Measurements from ENCODE around the gene OTUD5.

Gene OTUD5

DNA sequence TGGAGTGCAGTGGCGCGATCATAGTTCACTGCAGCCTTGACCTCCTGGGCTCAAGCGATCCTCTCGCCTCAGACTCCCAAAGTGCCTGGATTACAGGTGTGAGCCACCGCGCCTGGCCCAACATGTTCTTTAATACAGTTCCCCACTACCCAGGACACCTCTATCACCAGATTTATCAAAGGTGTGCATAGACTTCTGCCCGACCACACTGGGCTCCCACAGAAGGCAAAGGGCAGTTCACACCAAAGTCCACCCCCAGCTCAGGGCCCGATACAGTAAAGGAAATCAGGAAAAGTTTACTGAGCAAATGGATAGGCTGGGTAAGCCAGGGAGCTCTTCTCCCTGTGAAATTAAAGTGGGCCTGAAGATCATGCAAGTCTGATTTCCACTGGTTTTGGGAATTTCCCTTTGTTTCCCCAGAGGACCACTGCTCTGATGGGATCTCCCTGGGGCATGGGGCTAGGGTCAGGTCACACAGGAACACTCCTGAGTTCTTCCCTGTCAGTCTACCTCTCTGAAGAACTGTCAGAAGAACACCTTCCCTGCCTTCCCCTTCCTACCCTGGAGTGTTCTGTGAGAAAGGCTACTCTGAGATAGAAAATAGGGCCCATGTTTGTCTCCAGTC is 20.9 kb downstream of the OTUD5 start:
- Histone ChIP-seq H3K4me1 (ENCODE audit: control insufficient read depth, insufficient read depth, low read length, poor library complexity, severe bottlenecking) (no peaks in the 10 kb centered on the region), H3K9me3 (ENCODE audit: control insufficient read depth, low read length) (no peaks in the 10 kb centered on the region), H3K4me3 (ENCODE audit: extremely low read depth, insufficient read depth, low read length, poor library complexity, severe bottlenecking) (no peak overlapping the region), H3K27ac (ENCODE audit: low read depth, low read length, severe bottlenecking) (no peak overlapping the region), H3K36me3 (ENCODE audit: control insufficient read depth, insufficient read depth, low read length) (peaks cover 52% of the 10 kb centered on the region)
- 95 to 100% methylated on average over 4 to 6 of the region's 8 CpGs for WGBS, 2 experiments (ENCODE audit: insufficient coverage in 2 of 2)

GRCh38 chrX:48935301-48935670 is 22.1 kb downstream of the OTUD5 start:
- no CpG with 5 or more reads among the region's 1 CpG for WGBS, 2 experiments (ENCODE audit: insufficient coverage in 2 of 2)
- H3K9me3 ChIP-seq (ENCODE audit: control insufficient read depth, low read length), result no peaks in the 10 kb centered on the region
- peaks cover 49% of the 10 kb centered on the region for H3K36me3 ChIP-seq (ENCODE audit: control insufficient read depth, insufficient read depth, low read length)
- H3K4me3 ChIP-seq (ENCODE audit: extremely low read depth, insufficient read depth, low read length, poor library complexity, severe bottlenecking), result no peak overlapping the region
- H3K27ac ChIP-seq (ENCODE audit: low read depth, low read length, severe bottlenecking), result no peak overlapping the region
- no peaks in the 10 kb centered on the region for H3K4me1 ChIP-seq (ENCODE audit: control insufficient read depth, insufficient read depth, low read length, poor library complexity, severe bottlenecking)

- H3K4me1 ChIP-seq (ENCODE audit: control insufficient read depth, insufficient read depth, low read length, poor library complexity, severe bottlenecking), result no peaks in the 10 kb centered on the region
- no peak overlapping the region for H3K27ac ChIP-seq (ENCODE audit: low read depth, low read length, severe bottlenecking)
- WGBS, 2 experiments (ENCODE audit: insufficient coverage in 2 of 2), result 76% methylated on average over 2 of the region's 7 CpGs; no CpG with 5 or more reads in 1 of the 2 experiments
- peaks cover 47% of the 10 kb centered on the region for H3K36me3 ChIP-seq (ENCODE audit: control insufficient read depth, insufficient read depth, low read length)
- H3K4me3 ChIP-seq (ENCODE audit: extremely low read depth, insufficient read depth, low read length, poor library complexity, severe bottlenecking), result no peak overlapping the region
- no peaks in the 10 kb centered on the region for H3K9me3 ChIP-seq (ENCODE audit: control insufficient read depth, low read length)
Observed at GRCh38 chrX:48934581-48935300, 22.7 kb downstream of the OTUD5 start.

- no peak overlapping the region for H3K27ac ChIP-seq (ENCODE audit: low read depth, low read length, severe bottlenecking)
- WGBS, 2 experiments (ENCODE audit: insufficient coverage in 2 of 2), result 100% methylated on average over 1 of the region's 2 CpGs
- no peak overlapping the region for H3K4me3 ChIP-seq (ENCODE audit: extremely low read depth, insufficient read depth, low read length, poor library complexity, severe bottlenecking)
- peaks cover 43% of the 10 kb centered on the region for H3K36me3 ChIP-seq (ENCODE audit: control insufficient read depth, insufficient read depth, low read length)
- H3K9me3 ChIP-seq (ENCODE audit: control insufficient read depth, low read length), result no peaks in the 10 kb centered on the region
- no peaks in the 10 kb centered on the region for H3K4me1 ChIP-seq (ENCODE audit: control insufficient read depth, insufficient read depth, low read length, poor library complexity, severe bottlenecking)
Observed at GRCh38 chrX:48933757-48934156, 23.6 kb downstream of the OTUD5 start.

DNA sequence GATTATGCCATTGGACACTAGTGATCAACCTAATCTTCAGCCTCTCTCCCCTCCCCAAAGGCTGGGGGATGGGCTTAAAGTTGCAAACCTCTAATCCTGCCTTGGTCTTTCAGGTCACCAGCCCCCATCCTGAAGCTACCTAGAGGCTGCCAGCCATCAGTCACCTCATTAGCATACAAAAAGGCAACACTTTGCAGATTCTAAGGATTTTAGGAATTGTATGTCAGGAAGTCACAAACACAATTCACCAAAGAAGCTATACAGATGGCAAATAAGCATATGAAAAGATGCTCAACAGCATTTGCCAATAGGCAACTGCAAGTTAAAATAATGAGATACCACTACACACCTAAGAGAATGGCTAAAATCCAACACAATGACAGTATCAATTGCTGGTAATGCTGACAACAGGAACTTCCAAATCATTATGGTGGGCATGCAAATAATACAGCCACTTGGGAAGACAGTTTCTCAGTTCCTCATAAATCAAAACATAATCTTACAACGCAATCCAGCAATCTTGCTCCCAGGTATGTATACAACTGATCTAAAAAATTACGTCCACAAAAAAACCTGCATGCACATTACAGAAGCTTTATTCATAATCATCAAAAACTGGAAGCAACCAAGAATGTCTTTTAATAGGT is 29.5 kb downstream of the OTUD5 start:
- no peak overlapping the region for H3K27ac ChIP-seq (ENCODE audit: low read depth, low read length, severe bottlenecking)

DNA sequence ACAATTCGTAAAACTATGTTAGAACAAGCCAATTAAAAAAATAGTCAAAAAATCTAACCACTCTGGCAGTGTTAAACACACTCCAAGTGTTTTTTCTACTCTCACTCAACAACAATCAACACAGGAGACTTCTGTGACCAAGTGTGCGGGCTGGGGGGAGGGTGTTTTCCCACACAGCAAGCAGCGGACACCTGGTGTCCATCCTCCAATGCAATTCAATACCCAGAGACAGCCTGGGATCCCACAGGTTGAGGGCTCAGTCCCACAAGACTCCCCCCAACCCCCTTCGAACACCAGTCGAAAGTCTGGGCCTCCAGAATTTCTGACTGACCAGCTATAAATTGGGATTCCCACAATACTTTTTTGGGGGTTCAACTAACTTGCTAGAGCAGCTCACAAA is 30.3 kb downstream of the OTUD5 start:
- Histone ChIP-seq H3K36me3 (ENCODE audit: control insufficient read depth, insufficient read depth, low read length) (peaks cover 36% of the 10 kb centered on the region), H3K4me1 (ENCODE audit: control insufficient read depth, insufficient read depth, low read length, poor library complexity, severe bottlenecking) (peaks cover 3% of the 10 kb centered on the region), H3K9me3 (ENCODE audit: control insufficient read depth, low read length) (no peaks in the 10 kb centered on the region), H3K27ac (ENCODE audit: low read depth, low read length, severe bottlenecking) (no peak overlapping the region), H3K4me3 (ENCODE audit: extremely low read depth, insufficient read depth, low read length, poor library complexity, severe bottlenecking) (no peak overlapping the region)
- 40% methylated on average over 1 of the region's 5 CpGs; no CpG with 5 or more reads in 1 of the 2 experiments for WGBS, 2 experiments (ENCODE audit: insufficient coverage in 2 of 2)

More for the DNA sequence above, 29.5 kb downstream of the OTUD5 start:
- WGBS, 2 experiments (ENCODE audit: insufficient coverage in 2 of 2), result 17% methylated on average over 1 of the region's 2 CpGs; no CpG with 5 or more reads in 1 of the 2 experiments
- Histone ChIP-seq H3K4me1 (ENCODE audit: control insufficient read depth, insufficient read depth, low read length, poor library complexity, severe bottlenecking) (no peaks in the 10 kb centered on the region), H3K4me3 (ENCODE audit: extremely low read depth, insufficient read depth, low read length, poor library complexity, severe bottlenecking) (no peak overlapping the region), H3K36me3 (ENCODE audit: control insufficient read depth, insufficient read depth, low read length) (peaks cover 35% of the 10 kb centered on the region), H3K9me3 (ENCODE audit: control insufficient read depth, low read length) (no peaks in the 10 kb centered on the region)

DNA sequence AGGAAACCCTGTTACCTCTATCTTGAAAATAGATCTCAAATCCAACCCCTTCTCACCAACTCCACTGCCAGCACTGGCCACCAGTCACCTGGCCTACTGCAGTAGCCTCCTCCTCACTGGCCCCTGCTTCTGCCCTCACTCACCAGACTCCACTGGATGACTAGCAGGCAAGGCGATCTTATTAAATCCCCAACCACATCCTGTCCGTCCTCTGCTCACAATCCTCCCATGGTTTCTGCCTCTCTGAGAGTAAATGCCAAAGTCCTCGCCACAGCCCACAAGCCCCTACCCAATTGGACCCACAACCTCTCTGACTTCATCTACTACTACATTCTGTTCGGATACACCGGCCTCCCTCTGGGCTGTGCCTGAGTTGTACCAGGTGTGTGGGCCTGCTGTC is 33.1 kb downstream of the OTUD5 start:
- Histone ChIP-seq H3K27ac (ENCODE audit: low read depth, low read length, severe bottlenecking) (no peak overlapping the region), H3K9me3 (ENCODE audit: control insufficient read depth, low read length) (no peaks in the 10 kb centered on the region), H3K4me3 (ENCODE audit: extremely low read depth, insufficient read depth, low read length, poor library complexity, severe bottlenecking) (no peak overlapping the region), H3K36me3 (ENCODE audit: control insufficient read depth, insufficient read depth, low read length) (peaks cover 30% of the 10 kb centered on the region), H3K4me1 (ENCODE audit: control insufficient read depth, insufficient read depth, low read length, poor library complexity, severe bottlenecking) (peaks cover 16% of the 10 kb centered on the region)
- WGBS, 2 experiments (ENCODE audit: insufficient coverage in 2 of 2), result 100% methylated on average over 4 of the region's 5 CpGs; no CpG with 5 or more reads in 1 of the 2 experiments

DNA sequence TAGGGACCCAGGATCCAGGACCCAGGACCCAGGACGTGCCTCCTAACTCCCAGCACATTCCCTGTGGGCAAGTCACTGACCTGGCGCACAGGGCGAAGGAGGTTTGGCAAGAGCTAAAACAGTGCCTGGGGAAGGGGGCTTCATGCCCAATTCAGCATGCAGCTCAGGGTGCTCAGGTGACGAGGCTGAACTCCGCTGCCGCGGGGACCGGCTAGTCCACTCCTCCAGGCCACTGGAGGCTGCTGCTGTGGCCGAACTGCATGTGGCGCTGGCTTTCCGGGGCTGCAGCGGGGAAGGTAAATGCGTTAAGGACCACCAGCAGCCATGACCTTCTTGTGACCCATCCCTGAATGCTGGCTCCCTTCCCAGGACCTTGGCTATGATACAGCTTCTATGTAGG is 33.6 kb downstream of the OTUD5 start:
- H3K36me3 ChIP-seq (ENCODE audit: control insufficient read depth, insufficient read depth, low read length), result peaks cover 30% of the 10 kb centered on the region
- H3K27ac ChIP-seq (ENCODE audit: low read depth, low read length, severe bottlenecking), result no peak overlapping the region
- 98 to 100% methylated on average over 7 to 8 of the region's 13 CpGs for WGBS, 2 experiments (ENCODE audit: insufficient coverage in 2 of 2)
- H3K4me1 ChIP-seq (ENCODE audit: control insufficient read depth, insufficient read depth, low read length, poor library complexity, severe bottlenecking), result peaks cover 16% of the 10 kb centered on the region
- H3K9me3 ChIP-seq (ENCODE audit: control insufficient read depth, low read length), result no peaks in the 10 kb centered on the region
- H3K4me3 ChIP-seq (ENCODE audit: extremely low read depth, insufficient read depth, low read length, poor library complexity, severe bottlenecking), result no peak overlapping the region

DNA sequence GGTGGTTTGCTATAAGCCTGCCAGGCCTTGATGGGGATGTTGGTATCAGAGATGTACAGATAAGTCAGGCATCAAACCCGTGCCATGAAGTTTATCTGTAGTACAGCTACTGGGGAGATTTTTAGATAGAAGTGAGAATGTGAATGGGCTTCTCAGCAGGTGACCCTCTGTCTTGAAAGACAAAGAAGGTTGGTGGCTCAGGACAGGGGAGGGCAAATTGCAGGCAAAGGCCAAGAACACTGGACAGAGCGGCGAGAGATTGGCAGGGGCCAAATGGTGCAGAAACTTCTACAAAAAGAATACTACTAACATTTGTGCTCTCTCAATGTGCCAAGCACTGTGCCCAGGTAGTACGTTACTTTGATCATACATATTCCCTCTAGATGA is 36.7 kb downstream of the OTUD5 start:
- WGBS, 2 experiments (ENCODE audit: insufficient coverage in 2 of 2), result 60% methylated on average over 1 of the region's 4 CpGs; no CpG with 5 or more reads in 1 of the 2 experiments
- Histone ChIP-seq H3K9me3 (ENCODE audit: control insufficient read depth, low read length) (no peaks in the 10 kb centered on the region), H3K4me1 (ENCODE audit: control insufficient read depth, insufficient read depth, low read length, poor library complexity, severe bottlenecking) (peaks cover 16% of the 10 kb centered on the region), H3K4me3 (ENCODE audit: extremely low read depth, insufficient read depth, low read length, poor library complexity, severe bottlenecking) (no peak overlapping the region), H3K36me3 (ENCODE audit: control insufficient read depth, insufficient read depth, low read length) (peaks cover 26% of the 10 kb centered on the region), H3K27ac (ENCODE audit: low read depth, low read length, severe bottlenecking) (no peak overlapping the region)

DNA sequence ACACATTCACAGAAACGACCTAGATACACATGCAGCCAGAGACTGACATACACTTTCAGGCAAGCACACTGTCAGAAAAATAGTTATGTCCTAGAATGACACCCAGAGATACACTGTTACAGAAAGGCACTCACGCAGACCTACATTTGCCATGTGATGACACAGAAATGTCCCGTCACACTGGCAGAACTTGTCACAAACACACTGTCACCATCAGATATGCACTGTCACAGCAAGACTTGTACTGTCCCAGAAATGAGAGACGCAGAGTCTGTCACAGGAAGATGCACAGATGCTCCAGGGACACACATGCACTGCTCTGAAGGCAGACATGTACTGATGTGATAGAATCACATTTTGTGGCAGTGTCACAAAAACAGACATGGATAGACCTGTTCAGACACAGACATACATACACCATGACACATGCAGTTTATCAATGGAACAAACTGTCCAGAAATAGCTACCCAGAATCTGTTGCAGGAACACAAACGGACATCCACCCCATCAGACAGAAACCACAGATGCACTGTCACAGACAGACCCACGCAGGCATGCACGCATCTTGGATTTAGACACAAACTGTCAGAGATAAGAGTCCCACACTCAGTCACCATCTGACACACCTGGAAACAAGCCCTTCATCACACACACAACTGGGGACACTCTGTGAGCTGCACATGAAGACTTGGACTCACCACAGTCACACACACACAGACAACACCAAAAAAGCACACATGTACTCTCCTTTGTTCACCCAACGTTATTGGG is 37.3 kb downstream of the OTUD5 start:
- Histone ChIP-seq H3K4me1 (ENCODE audit: control insufficient read depth, insufficient read depth, low read length, poor library complexity, severe bottlenecking) (peaks cover 16% of the 10 kb centered on the region), H3K36me3 (ENCODE audit: control insufficient read depth, insufficient read depth, low read length) (peaks cover 21% of the 10 kb centered on the region), H3K4me3 (ENCODE audit: extremely low read depth, insufficient read depth, low read length, poor library complexity, severe bottlenecking) (peak overlapping the region; percentile 52), H3K27ac (ENCODE audit: low read depth, low read length, severe bottlenecking) (no peak overlapping the region), H3K9me3 (ENCODE audit: control insufficient read depth, low read length) (no peaks in the 10 kb centered on the region)
- WGBS, 2 experiments (ENCODE audit: insufficient coverage in 2 of 2), result 65 to 83% methylated on average over 4 to 5 of the region's 8 CpGs
